T-helper 1 cell treated with Interleukin-12 subunit alpha and Interleukin-12 subunit beta and Interleukin-4 antibody, amounts not matched to agents 30 μg/mL and 1 μg/mL, for 36 hours (primary cell): Measurements from ENCODE around the gene CEP164.

Experiments used
- H3K27ac Mint-ChIP-seq: one replicate; pipeline ENCODE4 v1.8.0; 2021; ENCODE audit warnings: mild to moderate bottlenecking, mixed read lengths
- H3K27me3 Mint-ChIP-seq: one replicate; pipeline ENCODE4 v1.8.0; 2021; ENCODE audit warnings: low read depth, mixed read lengths
- H3K36me3 Mint-ChIP-seq: one replicate; pipeline ENCODE4 v1.8.0; 2021; ENCODE audit warnings: low read depth, mixed read lengths
- H3K4me1 Mint-ChIP-seq: one replicate; pipeline ENCODE4 v1.8.0; 2021; ENCODE audit warnings: low read depth, mixed read lengths
- H3K4me3 Mint-ChIP-seq: one replicate; pipeline ENCODE4 v1.8.0; 2021; ENCODE audit warnings: mild to moderate bottlenecking, moderate library complexity, mixed read lengths
- H3K9me3 Mint-ChIP-seq: one replicate; pipeline ENCODE4 v1.8.0; 2021; ENCODE audit warnings: mixed read lengths

The CEP164 gene

DNA sequence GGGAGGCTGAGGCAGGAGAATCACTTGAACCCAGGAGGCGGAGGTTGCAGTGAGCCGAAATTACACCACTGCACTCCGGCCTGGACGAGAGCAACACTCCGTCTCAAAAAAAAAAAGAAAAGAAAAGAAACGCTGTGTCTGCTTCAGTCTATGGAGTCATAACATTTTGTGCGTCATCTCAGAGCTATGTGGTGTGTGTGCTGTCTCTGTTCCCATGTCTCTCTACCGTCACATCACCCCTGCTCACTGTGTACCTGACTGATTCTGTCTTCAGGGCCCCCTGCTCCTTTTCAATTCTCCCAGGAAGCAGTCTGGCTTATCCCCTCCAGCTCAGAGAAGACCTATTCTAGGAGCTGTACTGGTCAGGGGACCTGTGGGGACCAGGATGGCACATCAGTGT lies 29.5 kb upstream of the CEP164 start:
- H3K27me3 Mint-ChIP-seq = no peaks in the 10 kb centered on the region
- no peaks in the 10 kb centered on the region for H3K4me1 Mint-ChIP-seq
- H3K9me3 Mint-ChIP-seq = no peaks in the 10 kb centered on the region
- no peak overlapping the region for H3K4me3 Mint-ChIP-seq
- no peaks in the 10 kb centered on the region for H3K36me3 Mint-ChIP-seq
- no peak overlapping the region for H3K27ac Mint-ChIP-seq

DNA sequence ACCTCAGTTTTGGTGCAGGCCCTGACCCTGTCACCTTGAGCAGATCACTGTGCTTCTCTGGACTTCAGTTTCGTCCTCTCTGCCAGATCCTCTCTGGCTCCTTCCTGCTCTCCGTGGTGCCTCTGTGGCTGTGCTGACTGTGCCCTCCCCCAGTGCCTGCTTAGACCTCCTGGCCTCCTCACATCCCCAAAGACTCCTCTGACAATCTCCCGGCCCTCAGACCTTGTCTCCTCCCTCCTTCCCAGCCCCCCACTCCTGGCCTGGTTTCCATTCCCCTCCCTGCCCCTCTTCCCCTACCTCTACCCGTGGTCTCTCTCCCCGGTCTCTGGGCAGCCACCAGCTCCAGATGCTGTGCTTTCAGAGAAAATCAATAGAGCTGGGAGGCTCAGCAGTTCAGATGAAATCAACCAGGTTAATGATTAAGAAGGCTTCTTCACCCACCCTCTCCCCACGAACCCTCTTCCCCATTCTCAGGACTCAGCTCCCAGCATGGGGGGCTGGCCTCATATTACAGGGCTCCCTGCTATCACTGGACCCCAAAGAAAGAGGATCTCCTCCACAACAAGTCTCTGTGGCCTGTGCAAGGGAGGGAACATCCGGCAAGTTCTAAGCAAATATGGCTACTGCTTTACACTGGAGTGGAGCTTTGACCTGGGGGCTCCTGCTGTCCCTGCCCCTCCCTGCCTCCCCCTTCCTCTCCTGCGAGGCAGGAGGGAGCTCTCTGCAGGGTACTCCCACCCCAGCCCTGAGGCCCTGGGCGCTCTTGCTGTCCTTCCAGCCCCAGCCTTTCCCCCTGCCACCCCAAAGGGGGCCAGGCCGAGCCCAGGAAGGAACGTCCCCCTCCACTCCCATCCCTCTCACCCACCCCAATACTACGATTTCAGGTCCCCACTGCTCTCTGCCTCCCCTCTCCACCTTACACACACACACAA lies 28.0 kb upstream of the CEP164 start:
- H3K9me3 Mint-ChIP-seq = no peaks in the 10 kb centered on the region
- H3K27me3 Mint-ChIP-seq = peaks cover 3% of the 10 kb centered on the region
- no peak overlapping the region for H3K27ac Mint-ChIP-seq
- H3K4me1 Mint-ChIP-seq = no peaks in the 10 kb centered on the region
- no peak overlapping the region for H3K4me3 Mint-ChIP-seq
- H3K36me3 Mint-ChIP-seq = no peaks in the 10 kb centered on the region

DNA sequence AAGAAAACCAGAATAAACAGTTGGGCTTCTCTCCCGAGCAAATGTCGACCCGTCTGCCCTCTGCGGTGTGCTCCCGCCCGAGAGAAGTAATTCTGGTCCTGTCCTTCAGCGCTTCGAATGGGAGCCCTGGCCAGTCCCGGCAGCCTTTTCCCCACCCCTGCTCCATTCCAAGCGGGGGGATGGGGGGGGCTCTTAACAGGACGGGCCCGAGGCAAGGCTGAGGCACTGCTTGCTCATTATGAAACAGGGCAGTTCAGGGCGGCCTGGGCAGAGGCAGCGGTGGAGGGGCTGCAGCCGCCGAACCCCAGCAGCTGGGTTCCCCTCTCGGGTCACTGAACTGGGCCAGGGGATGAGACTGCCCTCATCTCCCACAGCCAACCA lies 27.4 kb upstream of the CEP164 start:
- H3K9me3 Mint-ChIP-seq = no peaks in the 10 kb centered on the region
- H3K4me3 Mint-ChIP-seq = no peak overlapping the region
- H3K27ac Mint-ChIP-seq = no peak overlapping the region
- H3K4me1 Mint-ChIP-seq = no peaks in the 10 kb centered on the region
- H3K36me3 Mint-ChIP-seq = no peaks in the 10 kb centered on the region
- peaks cover 3% of the 10 kb centered on the region for H3K27me3 Mint-ChIP-seq

DNA sequence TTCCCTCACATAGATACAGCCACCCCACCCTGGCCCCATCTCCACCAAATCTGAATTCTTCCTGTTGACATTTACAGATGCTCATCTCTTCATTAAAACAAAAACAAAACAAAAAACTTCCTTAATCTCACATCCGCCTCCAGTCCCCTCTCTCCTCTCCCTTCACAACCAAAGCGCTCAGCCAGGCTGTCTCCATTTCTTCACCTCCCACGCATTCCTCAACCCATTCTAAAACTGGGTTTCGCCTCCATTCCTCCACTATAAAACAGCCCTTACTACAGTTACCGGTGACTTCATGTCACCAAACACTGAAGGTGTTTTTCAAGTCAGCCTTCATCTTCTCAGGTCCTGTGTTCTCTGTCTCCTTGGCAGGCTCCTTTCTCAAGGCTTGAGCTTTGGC lies 26.9 kb upstream of the CEP164 start:
- Mint-ChIP-seq H3K27ac (no peak overlapping the region), H3K4me1 (no peaks in the 10 kb centered on the region), H3K4me3 (no peak overlapping the region), H3K27me3 (peaks cover 3% of the 10 kb centered on the region), H3K36me3 (no peaks in the 10 kb centered on the region), H3K9me3 (no peaks in the 10 kb centered on the region)

DNA sequence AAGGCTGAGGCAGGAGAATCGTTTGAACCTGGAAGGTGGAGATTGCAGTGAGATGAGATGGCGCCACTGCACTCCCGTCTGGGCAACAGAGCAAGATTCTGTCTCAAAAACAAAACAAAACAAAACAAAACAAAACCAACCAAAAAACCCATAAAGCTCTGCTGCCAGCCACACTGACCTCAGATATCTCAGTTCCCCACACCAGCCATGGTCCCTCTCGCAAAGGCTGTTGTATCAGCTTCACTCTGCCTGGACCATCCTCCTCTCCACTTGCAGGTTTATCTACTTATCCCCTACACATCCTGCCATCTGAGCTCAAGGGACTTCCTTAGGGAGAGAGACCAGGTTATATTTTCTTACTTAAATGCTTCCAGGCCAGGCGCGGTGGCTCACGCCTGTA lies 25.4 kb upstream of the CEP164 start:
- Mint-ChIP-seq H3K36me3 (no peaks in the 10 kb centered on the region), H3K4me1 (no peaks in the 10 kb centered on the region), H3K27me3 (peaks cover 3% of the 10 kb centered on the region), H3K27ac (no peak overlapping the region), H3K9me3 (no peaks in the 10 kb centered on the region), H3K4me3 (no peak overlapping the region)

DNA sequence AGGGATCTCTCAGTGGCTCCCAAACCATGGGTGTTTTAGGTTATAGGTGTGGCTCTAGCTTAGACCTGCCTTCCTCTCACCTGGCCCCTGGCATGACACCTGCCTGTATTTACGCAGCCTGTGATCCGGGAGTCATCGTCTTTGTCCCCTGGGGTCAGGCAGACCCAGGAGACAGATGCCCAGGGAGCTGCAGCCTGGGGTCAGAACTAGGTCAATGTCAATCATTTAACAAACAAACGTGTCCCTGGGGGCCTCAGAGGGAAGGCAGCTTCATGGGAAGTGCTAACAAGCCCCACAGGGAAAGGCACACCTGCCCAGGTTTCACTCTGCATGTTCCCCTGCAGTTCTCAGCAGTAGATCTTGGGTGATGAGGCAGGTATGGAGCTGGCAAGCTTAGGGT lies 24.6 kb upstream of the CEP164 start:
- no peak overlapping the region for H3K4me3 Mint-ChIP-seq
- no peaks in the 10 kb centered on the region for H3K36me3 Mint-ChIP-seq
- no peak overlapping the region for H3K27ac Mint-ChIP-seq
- H3K27me3 Mint-ChIP-seq = peaks cover 4% of the 10 kb centered on the region
- no peaks in the 10 kb centered on the region for H3K9me3 Mint-ChIP-seq
- no peaks in the 10 kb centered on the region for H3K4me1 Mint-ChIP-seq

DNA sequence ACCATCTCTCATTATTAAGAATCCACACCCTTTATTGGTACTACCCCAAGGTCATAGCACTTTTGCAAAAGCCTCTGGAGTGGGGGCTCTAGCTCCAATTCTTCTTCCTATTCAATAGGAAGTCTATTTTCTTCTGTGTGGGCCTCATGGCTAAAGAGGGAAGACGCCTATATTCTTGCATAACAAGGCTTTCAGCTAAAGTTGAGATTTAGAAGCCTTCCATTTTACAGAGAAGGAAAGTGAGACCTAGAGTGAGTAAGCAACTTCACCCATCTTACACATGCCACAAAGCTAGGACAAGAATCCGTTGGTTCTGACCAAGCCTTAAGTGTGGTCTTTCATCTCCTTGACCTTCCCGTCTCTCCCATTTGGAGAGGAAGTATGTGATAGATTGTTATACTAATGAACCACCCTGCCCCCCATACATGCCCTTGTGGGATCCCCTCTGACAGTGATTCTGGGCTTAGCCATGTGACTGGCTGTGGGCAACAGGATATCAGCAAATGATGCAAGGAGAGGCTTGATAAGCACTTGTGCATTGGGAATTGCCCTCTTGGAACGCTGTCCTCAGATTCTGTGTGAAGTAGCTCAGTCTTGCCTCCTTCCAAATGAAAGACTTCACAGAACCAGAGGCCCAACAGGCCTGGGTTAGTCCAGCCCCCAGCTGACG lies 23.9 kb upstream of the CEP164 start:
- Mint-ChIP-seq H3K4me1 (no peaks in the 10 kb centered on the region), H3K4me3 (no peak overlapping the region), H3K9me3 (no peaks in the 10 kb centered on the region), H3K36me3 (no peaks in the 10 kb centered on the region), H3K27me3 (peaks cover 7% of the 10 kb centered on the region), H3K27ac (no peak overlapping the region)

DNA sequence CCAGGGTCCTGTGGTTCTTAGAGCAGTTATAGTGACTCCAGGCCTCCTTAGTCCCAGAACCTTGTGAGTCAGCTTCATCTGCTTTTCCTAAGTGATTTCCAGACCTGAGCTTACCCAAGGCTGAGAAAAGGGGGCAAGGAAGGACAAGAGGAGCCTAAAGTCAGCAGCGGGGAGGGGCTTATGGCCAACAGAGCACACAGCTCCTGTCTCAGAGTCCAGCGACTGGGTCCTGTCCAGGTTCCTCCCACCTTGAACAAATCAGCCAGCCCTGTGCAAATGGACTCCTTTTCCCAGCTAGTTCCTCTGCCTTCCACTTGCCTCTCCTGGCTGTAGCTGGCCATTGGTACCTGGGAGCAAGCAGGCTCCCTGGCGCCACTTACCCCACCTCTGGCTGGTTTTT lies 22.5 kb upstream of the CEP164 start:
- H3K4me3 Mint-ChIP-seq = no peak overlapping the region
- H3K27ac Mint-ChIP-seq = no peak overlapping the region
- peaks cover 7% of the 10 kb centered on the region for H3K27me3 Mint-ChIP-seq
- no peaks in the 10 kb centered on the region for H3K9me3 Mint-ChIP-seq
- no peaks in the 10 kb centered on the region for H3K4me1 Mint-ChIP-seq
- no peaks in the 10 kb centered on the region for H3K36me3 Mint-ChIP-seq

DNA sequence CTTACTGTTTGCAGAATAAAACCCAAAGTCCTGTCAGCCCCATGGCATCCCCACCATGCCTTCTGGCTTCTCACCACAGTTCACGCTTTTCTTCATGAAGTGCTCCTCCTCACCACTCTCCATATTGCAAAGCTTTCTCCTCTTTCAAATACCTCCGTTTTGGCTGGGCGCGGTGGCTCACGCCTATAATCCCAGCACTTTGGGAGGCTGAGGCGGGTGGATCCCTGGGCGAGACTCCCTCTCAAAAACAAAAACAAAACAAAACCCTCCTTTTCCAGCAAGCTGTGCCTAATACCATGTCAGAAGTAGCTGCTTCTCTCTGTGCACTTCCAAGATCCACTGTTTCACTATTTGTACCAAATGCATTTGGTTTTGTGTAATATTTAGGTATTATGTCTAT lies 18.3 kb upstream of the CEP164 start:
- Mint-ChIP-seq H3K27ac (no peak overlapping the region), H3K27me3 (peaks cover 38% of the 10 kb centered on the region), H3K9me3 (no peaks in the 10 kb centered on the region)

DNA sequence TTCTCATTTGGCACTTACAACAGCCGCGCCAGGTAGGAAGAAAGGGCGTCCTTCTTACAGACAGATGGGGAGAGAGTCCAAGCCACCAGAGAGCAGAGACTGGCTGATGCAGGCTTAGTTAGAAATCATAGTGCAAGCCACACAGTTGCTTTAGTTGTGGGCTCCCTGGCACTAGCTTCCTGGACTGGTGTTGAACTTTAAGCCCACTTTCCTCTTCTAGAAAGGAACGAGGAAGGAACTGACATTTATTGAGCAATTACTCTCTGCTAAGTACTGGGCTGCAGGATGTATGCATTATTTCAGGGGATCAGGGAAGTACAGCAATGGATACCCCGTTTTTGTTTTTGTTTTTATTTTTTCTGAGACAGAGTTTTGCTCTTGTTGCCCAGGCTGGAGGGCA lies 14.6 kb upstream of the CEP164 start:
- H3K4me1 Mint-ChIP-seq = peaks cover 3% of the 10 kb centered on the region
- no peaks in the 10 kb centered on the region for H3K9me3 Mint-ChIP-seq
- no peak overlapping the region for H3K27ac Mint-ChIP-seq
- no peaks in the 10 kb centered on the region for H3K36me3 Mint-ChIP-seq
- no peak overlapping the region for H3K4me3 Mint-ChIP-seq
- H3K27me3 Mint-ChIP-seq = peaks cover 63% of the 10 kb centered on the region

More for the DNA sequence above, 18.3 kb upstream of the CEP164 start:
- Mint-ChIP-seq H3K4me1 (no peaks in the 10 kb centered on the region), H3K36me3 (no peaks in the 10 kb centered on the region), H3K4me3 (no peak overlapping the region)

DNA sequence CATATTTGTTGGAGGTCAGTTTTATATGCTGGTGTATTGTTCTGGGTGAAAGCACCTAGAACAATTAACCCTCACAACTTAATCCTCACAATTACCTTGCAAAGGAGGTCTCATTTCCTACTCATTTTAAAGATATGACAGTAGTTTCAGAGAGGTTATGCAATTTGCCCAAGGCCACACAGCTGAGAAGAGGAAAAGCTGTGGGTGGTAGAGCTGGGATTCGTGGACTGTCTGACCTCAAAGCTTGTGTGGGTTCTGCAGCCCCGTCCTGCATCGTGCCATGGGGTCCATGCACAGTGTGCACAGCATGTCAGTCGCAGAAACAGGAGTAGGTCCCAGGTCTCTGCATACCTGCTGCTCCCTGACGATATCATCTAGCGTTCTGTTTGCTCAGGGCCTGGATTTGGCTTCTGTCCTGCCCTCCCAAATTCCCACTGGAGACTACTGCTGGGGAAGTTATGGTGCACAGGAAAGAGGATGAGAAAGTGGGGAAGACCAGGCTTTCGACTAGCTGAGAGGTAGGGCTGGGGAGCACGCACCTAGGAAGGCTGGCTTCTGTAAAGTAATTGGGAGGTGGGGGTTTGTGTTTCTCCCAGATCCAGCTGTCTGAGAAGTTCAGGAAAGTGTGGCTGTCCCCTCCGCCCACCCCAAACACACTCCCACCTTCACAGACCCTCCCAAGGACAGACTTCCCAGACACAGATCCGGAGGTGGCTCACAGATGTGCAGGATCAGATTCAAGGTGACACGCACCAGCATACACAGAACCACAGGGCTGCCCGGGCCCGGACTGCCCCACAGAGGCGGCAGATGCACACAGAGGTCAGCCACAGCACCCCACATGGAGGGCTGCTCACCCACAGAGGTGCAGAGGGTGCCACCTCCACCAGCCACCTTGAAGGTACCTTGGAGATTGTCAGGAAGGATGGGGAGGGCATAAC lies 13.6 kb upstream of the CEP164 start:
- Mint-ChIP-seq H3K27me3 (peaks cover 67% of the 10 kb centered on the region), H3K27ac (no peak overlapping the region), H3K9me3 (no peaks in the 10 kb centered on the region), H3K36me3 (no peaks in the 10 kb centered on the region), H3K4me1 (peaks cover 3% of the 10 kb centered on the region), H3K4me3 (peak overlapping the region; percentile 18)

DNA sequence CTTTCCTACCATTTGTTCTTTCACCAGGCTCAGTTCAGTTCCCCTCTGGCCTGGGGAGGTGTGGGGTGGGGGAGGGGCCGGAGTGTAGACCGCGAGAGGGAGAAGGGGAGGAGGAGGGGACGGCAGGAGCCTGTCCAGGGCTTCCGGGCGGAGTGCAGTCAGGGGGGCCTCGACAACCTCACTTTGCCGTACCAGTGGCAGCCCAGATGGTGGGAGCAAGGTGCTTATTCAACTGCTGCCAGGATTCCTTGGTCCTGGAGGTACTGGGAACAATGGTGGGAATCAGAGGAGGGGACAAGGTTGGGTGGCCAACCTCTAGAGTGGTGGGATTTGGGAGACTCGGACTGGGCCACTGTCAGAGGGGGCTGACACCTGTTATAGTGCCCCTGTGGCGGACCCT lies 12.8 kb upstream of the CEP164 start:
- no peaks in the 10 kb centered on the region for H3K9me3 Mint-ChIP-seq
- H3K4me3 Mint-ChIP-seq = peak overlapping the region; percentile 14
- H3K27me3 Mint-ChIP-seq = peaks cover 71% of the 10 kb centered on the region
- peaks cover 3% of the 10 kb centered on the region for H3K4me1 Mint-ChIP-seq
- no peaks in the 10 kb centered on the region for H3K36me3 Mint-ChIP-seq
- no peak overlapping the region for H3K27ac Mint-ChIP-seq

DNA sequence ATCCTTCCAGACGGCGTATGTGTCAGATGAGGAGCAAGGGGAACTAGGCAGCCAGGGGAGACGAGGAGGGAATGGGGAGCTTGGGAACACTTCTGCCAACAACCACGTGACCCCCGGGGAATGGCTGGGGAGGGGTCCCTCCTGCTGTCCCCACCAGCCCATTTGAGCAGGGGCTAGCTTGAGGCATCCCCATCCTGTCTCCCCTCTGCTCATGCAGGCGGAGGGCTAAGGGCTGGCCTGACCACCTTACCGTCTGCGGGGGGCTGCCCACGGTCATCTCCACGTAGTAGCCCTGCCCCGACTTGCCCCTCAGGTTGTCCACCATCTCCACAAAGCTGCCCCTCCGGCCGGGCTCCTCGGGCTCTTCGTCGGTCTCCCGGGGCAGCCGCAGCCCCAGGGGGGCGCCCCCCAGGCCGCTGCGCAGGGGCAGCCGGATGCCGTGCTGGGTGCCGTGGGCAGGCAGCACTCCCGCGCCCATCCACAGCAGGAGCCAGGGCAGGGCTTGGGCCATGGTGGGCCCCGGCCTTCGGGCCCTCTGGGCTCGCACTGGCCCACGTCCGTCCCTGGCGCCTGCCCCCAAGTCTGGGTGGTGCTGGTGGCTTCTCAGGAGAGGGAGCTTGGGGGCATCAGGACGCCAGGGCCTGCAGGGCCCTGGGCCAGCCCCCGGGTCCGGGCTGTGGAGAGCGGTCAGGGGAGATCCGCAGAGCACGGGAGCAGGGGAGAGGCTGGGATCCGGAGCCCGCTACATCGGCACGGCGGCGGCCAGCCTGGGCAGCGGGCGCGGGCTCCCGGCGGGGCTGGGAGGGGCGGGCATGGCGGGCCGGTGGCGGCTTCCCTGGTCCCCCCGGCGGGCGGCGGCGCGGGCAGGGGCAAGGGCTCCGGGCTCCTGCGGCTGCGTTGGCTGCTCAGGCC lies 12.1 kb upstream of the CEP164 start:
- Mint-ChIP-seq H3K9me3 (no peaks in the 10 kb centered on the region), H3K4me3 (peak overlapping the region; percentile 14), H3K4me1 (peaks cover 3% of the 10 kb centered on the region), H3K36me3 (no peaks in the 10 kb centered on the region), H3K27me3 (peaks cover 70% of the 10 kb centered on the region), H3K27ac (no peak overlapping the region)
